Measurements from ENCODE around the gene COLEC12.

DNA sequence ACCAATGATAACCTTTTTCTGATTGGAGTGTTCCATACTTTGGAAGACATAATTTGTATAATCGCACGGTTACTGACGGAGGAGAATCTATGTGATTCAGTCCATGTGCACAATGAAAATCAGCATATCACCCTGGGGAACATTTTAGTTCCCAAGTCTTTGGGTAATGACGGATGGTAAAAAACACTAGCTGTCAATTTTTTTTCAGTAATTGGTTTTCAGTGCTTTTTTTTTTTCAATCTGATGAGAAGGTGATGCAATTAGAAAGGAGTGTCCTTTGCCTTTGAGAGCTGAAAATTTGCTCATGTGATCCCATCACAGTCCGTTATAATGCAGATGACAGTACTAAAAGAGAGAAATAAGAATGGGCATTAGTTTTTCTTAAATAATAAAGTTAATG lies 180.8 kb downstream of the COLEC12 start:
- TF ChIP-seq, protein P1, sequence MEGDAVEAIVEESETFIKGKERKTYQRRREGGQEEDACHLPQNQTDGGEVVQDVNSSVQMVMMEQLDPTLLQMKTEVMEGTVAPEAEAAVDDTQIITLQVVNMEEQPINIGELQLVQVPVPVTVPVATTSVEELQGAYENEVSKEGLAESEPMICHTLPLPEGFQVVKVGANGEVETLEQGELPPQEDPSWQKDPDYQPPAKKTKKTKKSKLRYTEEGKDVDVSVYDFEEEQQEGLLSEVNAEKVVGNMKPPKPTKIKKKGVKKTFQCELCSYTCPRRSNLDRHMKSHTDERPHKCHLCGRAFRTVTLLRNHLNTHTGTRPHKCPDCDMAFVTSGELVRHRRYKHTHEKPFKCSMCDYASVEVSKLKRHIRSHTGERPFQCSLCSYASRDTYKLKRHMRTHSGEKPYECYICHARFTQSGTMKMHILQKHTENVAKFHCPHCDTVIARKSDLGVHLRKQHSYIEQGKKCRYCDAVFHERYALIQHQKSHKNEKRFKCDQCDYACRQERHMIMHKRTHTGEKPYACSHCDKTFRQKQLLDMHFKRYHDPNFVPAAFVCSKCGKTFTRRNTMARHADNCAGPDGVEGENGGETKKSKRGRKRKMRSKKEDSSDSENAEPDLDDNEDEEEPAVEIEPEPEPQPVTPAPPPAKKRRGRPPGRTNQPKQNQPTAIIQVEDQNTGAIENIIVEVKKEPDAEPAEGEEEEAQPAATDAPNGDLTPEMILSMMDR (IDR thresholded peaks at IDR 0.05), result no peak
- TF ChIP-seq POLR2A (IDR thresholded peaks at IDR 0.05), result no peak

Measured in thyroid gland (tissue), 4 donors.